Activated CD8-positive, alpha-beta memory T cell treated with anti-CD3 and anti-CD28 coated beads, Interleukin-2, amount 50 U/mL, for 4 hours (primary cell): Measurements from ENCODE around the gene GRHL3.

Experiments used
- DNase-seq: peaks from one replicate; pipeline ENCODE4 v3.0.0-alpha.2; 2020

GRHL3 gene

GRCh38 chr1:24293392-24294227 is 25.5 kb upstream of the GRHL3 start:
- no peak for DNase-seq

GRCh38 chr1:24294228-24294672 is 24.9 kb upstream of the GRHL3 start:
- no peak for DNase-seq

- no peak for DNase-seq
Observed at GRCh38 chr1:24294716-24295371, 24.3 kb upstream of the GRHL3 start.

- DNase-seq: no peak
Observed at GRCh38 chr1:24295535-24295934, 23.6 kb upstream of the GRHL3 start.

- DNase-seq: no peak
Observed at GRCh38 chr1:24297187-24297851, 21.8 kb upstream of the GRHL3 start.

GRCh38 chr1:24297852-24298232 is 21.3 kb upstream of the GRHL3 start:
- no peak for DNase-seq

- no peak for DNase-seq
Observed at GRCh38 chr1:24298606-24299005, 20.6 kb upstream of the GRHL3 start.

GRCh38 chr1:24299901-24300300 is 19.3 kb upstream of the GRHL3 start:
- DNase-seq: no peak

GRCh38 chr1:24300971-24301784 is 18.0 kb upstream of the GRHL3 start:
- no peak for DNase-seq

- DNase-seq: no peak
Observed at GRCh38 chr1:24301785-24302175, 17.4 kb upstream of the GRHL3 start.

- no peak for DNase-seq
Observed at GRCh38 chr1:24302209-24302611, 16.9 kb upstream of the GRHL3 start.

- DNase-seq: no peak
Observed at GRCh38 chr1:24303600-24303999, 15.6 kb upstream of the GRHL3 start.

GRCh38 chr1:24304763-24305162 is 14.4 kb upstream of the GRHL3 start:
- no peak for DNase-seq

- DNase-seq: no peak
Observed at GRCh38 chr1:24308365-24309015, 10.7 kb upstream of the GRHL3 start.

GRCh38 chr1:24309762-24310485 is 9.2 kb upstream of the GRHL3 start:
- no peak for DNase-seq

GRCh38 chr1:24311234-24311633 is 7.9 kb upstream of the GRHL3 start:
- no peak for DNase-seq

GRCh38 chr1:24311741-24312140 is 7.4 kb upstream of the GRHL3 start:
- no peak for DNase-seq

GRCh38 chr1:24315391-24315790 is 3.8 kb upstream of the GRHL3 start:
- DNase-seq: no peak

GRCh38 chr1:24316645-24317044 is 2.5 kb upstream of the GRHL3 start:
- no peak for DNase-seq

- DNase-seq: no peak
Observed at GRCh38 chr1:24317081-24317480, 2.1 kb upstream of the GRHL3 start.

- DNase-seq: no peak
Observed at GRCh38 chr1:24317956-24318614, 1.1 kb upstream of the GRHL3 start.
